Stimulated activated memory B cell treated with anti-CD40 and anti-IgM and Interleukin-4, amounts not matched to agents 10 μg/mL and 1 μg/mL and 100 μg/mL, for 72 hours (primary cell): ENCODE results near the gene SLC2A2.

Source experiments
- ATAC-seq: fragments of 150-1000 bp; cut with Tn5 transposase; 2 replicates; pipeline ENCODE4 v1.10.0; 2021
- H3K27ac Mint-ChIP-seq: one replicate; pipeline ENCODE4 v1.8.0; 2022; ENCODE audit warnings: mild to moderate bottlenecking, mixed read lengths
- H3K27me3 Mint-ChIP-seq: one replicate; pipeline ENCODE4 v1.8.0; 2022; ENCODE audit warnings: mixed read lengths
- H3K36me3 Mint-ChIP-seq: one replicate; pipeline ENCODE4 v1.8.0; 2022; ENCODE audit warnings: mixed read lengths
- H3K4me1 Mint-ChIP-seq: one replicate; pipeline ENCODE4 v1.8.0; 2022; ENCODE audit warnings: mixed read lengths
- H3K4me3 Mint-ChIP-seq: one replicate; pipeline ENCODE4 v1.8.0; 2022; ENCODE audit warnings: mild to moderate bottlenecking, moderate library complexity, mixed read lengths
- H3K9me3 Mint-ChIP-seq: one replicate; pipeline ENCODE4 v1.8.0; 2022; ENCODE audit warnings: mixed read lengths

Gene SLC2A2

GRCh38 chr3:171049861-171050444 lies 23.4 kb upstream of the SLC2A2 start:
- H3K27me3 Mint-ChIP-seq = no peaks in the 10 kb centered on the region
- no peaks in the 10 kb centered on the region for H3K9me3 Mint-ChIP-seq
- H3K4me3 Mint-ChIP-seq = no peak overlapping the region
- peak; percentile 68 for ATAC-seq
- no peaks in the 10 kb centered on the region for H3K36me3 Mint-ChIP-seq
- no peak overlapping the region for H3K27ac Mint-ChIP-seq
- no peaks in the 10 kb centered on the region for H3K4me1 Mint-ChIP-seq

- no peaks in the 10 kb centered on the region for H3K9me3 Mint-ChIP-seq
- no peak for ATAC-seq
- no peak overlapping the region for H3K4me3 Mint-ChIP-seq
- H3K27ac Mint-ChIP-seq = no peak overlapping the region
- peaks cover 8% of the 10 kb centered on the region for H3K27me3 Mint-ChIP-seq
- no peaks in the 10 kb centered on the region for H3K36me3 Mint-ChIP-seq
- H3K4me1 Mint-ChIP-seq = no peaks in the 10 kb centered on the region
These were observed 20.2 kb upstream of the SLC2A2 start for GRCh38 chr3:171046760-171047159.

- Mint-ChIP-seq H3K4me3 (no peak overlapping the region), H3K27me3 (peaks cover 11% of the 10 kb centered on the region), H3K4me1 (no peaks in the 10 kb centered on the region), H3K36me3 (no peaks in the 10 kb centered on the region), H3K27ac (no peak overlapping the region), H3K9me3 (no peaks in the 10 kb centered on the region)
- no peak for ATAC-seq
These were observed 18.6 kb upstream of the SLC2A2 start for GRCh38 chr3:171044835-171045793.

GRCh38 chr3:171044384-171044783 lies 17.9 kb upstream of the SLC2A2 start:
- no peaks in the 10 kb centered on the region for H3K9me3 Mint-ChIP-seq
- no peak for ATAC-seq

GRCh38 chr3:171039674-171040073 lies 13.2 kb upstream of the SLC2A2 start:
- Mint-ChIP-seq H3K9me3 (no peaks in the 10 kb centered on the region), H3K4me1 (no peaks in the 10 kb centered on the region), H3K4me3 (no peak overlapping the region), H3K36me3 (no peaks in the 10 kb centered on the region), H3K27ac (no peak overlapping the region), H3K27me3 (peaks cover 53% of the 10 kb centered on the region)
- ATAC-seq = no peak

More at GRCh38 chr3:171044384-171044783, 17.9 kb upstream of the SLC2A2 start:
- no peaks in the 10 kb centered on the region for H3K4me1 Mint-ChIP-seq
- H3K27me3 Mint-ChIP-seq = peaks cover 19% of the 10 kb centered on the region
- H3K36me3 Mint-ChIP-seq = no peaks in the 10 kb centered on the region
- H3K27ac Mint-ChIP-seq = no peak overlapping the region
- no peak overlapping the region for H3K4me3 Mint-ChIP-seq

- Mint-ChIP-seq H3K27ac (no peak overlapping the region), H3K36me3 (no peaks in the 10 kb centered on the region), H3K4me1 (no peaks in the 10 kb centered on the region), H3K27me3 (peaks cover 53% of the 10 kb centered on the region), H3K9me3 (no peaks in the 10 kb centered on the region), H3K4me3 (no peak overlapping the region)
- no peak for ATAC-seq
These were observed 11.8 kb upstream of the SLC2A2 start for GRCh38 chr3:171038342-171038741.

GRCh38 chr3:171028779-171029232 lies 2.3 kb upstream of the SLC2A2 start:
- no peaks in the 10 kb centered on the region for H3K9me3 Mint-ChIP-seq
- H3K4me3 Mint-ChIP-seq = no peak overlapping the region
- no peaks in the 10 kb centered on the region for H3K36me3 Mint-ChIP-seq
- peaks cover 11% of the 10 kb centered on the region for H3K27me3 Mint-ChIP-seq
- ATAC-seq = no peak
- no peaks in the 10 kb centered on the region for H3K4me1 Mint-ChIP-seq
- H3K27ac Mint-ChIP-seq = no peak overlapping the region

GRCh38 chr3:171028025-171028778 lies 1.7 kb upstream of the SLC2A2 start:
- H3K27ac Mint-ChIP-seq = no peak overlapping the region

GRCh38 chr3:171023566-171023965 lies 3.0 kb downstream of the SLC2A2 start:
- no peaks in the 10 kb centered on the region for H3K9me3 Mint-ChIP-seq
- peaks cover 36% of the 10 kb centered on the region for H3K27me3 Mint-ChIP-seq
- no peaks in the 10 kb centered on the region for H3K36me3 Mint-ChIP-seq
- H3K27ac Mint-ChIP-seq = no peak overlapping the region
- no peak overlapping the region for H3K4me3 Mint-ChIP-seq
- no peaks in the 10 kb centered on the region for H3K4me1 Mint-ChIP-seq
- no peak for ATAC-seq

More at GRCh38 chr3:171028025-171028778, 1.7 kb upstream of the SLC2A2 start:
- Mint-ChIP-seq H3K36me3 (no peaks in the 10 kb centered on the region), H3K27me3 (peaks cover 11% of the 10 kb centered on the region), H3K9me3 (no peaks in the 10 kb centered on the region), H3K4me1 (no peaks in the 10 kb centered on the region), H3K4me3 (no peak overlapping the region)
- ATAC-seq = no peak

GRCh38 chr3:171021377-171021776 lies 5.1 kb downstream of the SLC2A2 start:
- no peak for ATAC-seq
- H3K36me3 Mint-ChIP-seq = no peaks in the 10 kb centered on the region
- H3K9me3 Mint-ChIP-seq = no peaks in the 10 kb centered on the region
- H3K4me3 Mint-ChIP-seq = no peak overlapping the region
- no peaks in the 10 kb centered on the region for H3K4me1 Mint-ChIP-seq
- peaks cover 34% of the 10 kb centered on the region for H3K27me3 Mint-ChIP-seq
- H3K27ac Mint-ChIP-seq = no peak overlapping the region

- Mint-ChIP-seq H3K4me1 (no peaks in the 10 kb centered on the region), H3K9me3 (no peaks in the 10 kb centered on the region), H3K4me3 (no peak overlapping the region), H3K36me3 (no peaks in the 10 kb centered on the region), H3K27me3 (peaks cover 34% of the 10 kb centered on the region), H3K27ac (no peak overlapping the region)
- ATAC-seq = no peak
These were observed 8.2 kb downstream of the SLC2A2 start for GRCh38 chr3:171018156-171018935.

- Mint-ChIP-seq H3K27ac (no peak overlapping the region), H3K9me3 (no peaks in the 10 kb centered on the region)
These were observed 12.4 kb downstream of the SLC2A2 start for GRCh38 chr3:171013822-171014748.

GRCh38 chr3:171011873-171012336 lies 14.6 kb downstream of the SLC2A2 start:
- Mint-ChIP-seq H3K4me1 (no peaks in the 10 kb centered on the region), H3K36me3 (no peaks in the 10 kb centered on the region), H3K27ac (no peak overlapping the region), H3K4me3 (no peak overlapping the region), H3K9me3 (no peaks in the 10 kb centered on the region), H3K27me3 (peaks cover 9% of the 10 kb centered on the region)
- no peak for ATAC-seq

More at GRCh38 chr3:171013822-171014748, 12.4 kb downstream of the SLC2A2 start:
- Mint-ChIP-seq H3K4me3 (no peak overlapping the region), H3K36me3 (no peaks in the 10 kb centered on the region), H3K4me1 (no peaks in the 10 kb centered on the region), H3K27me3 (peaks cover 9% of the 10 kb centered on the region)
- no peak for ATAC-seq
